Astrocyte of the cerebellum (primary cell): ENCODE measurements around the gene ZDHHC12.

Source experiments
- DNase-seq: peaks from one replicate; pipeline ENCODE4 v3.0.0-alpha.2; 2011; ENCODE audit warnings: low read depth
- H3K4me3 ChIP-seq: 2 replicates; pipeline ENCODE4 v1.5.1; 2011; ENCODE audit warnings: mild to moderate bottlenecking, low read depth, low read length, moderate library complexity
- CTCF ChIP-seq: IDR thresholded peaks from 2 replicates; pipeline ENCODE4 v1.5.1; 2012; ENCODE audit warnings: low read length, low read depth, moderate library complexity, mild to moderate bottlenecking; ENCODE audit errors: missing control alignments
- in situ Hi-C: cut with HindIII; loops from 2 replicates; pipeline ENCODE4 v1.10.0; 2017; ENCODE audit warnings: low sequenced_read_pairs

ZDHHC12 gene

GRCh38 chr9:128750926-128751595, 27.1 kb upstream of the ZDHHC12 start:
- H3K4me3 ChIP-seq: no peak overlapping the region
- in situ Hi-C loops: no loop called here
- no peak for TF ChIP-seq CTCF
- no peak for DNase-seq

GRCh38 chr9:128747241-128747640, 23.3 kb upstream of the ZDHHC12 start:
- in situ Hi-C loops: no loop called here

GRCh38 chr9:128743421-128743820, 19.5 kb upstream of the ZDHHC12 start:
- H3K4me3 ChIP-seq: no peak overlapping the region
- in situ Hi-C loops: no loop called here
- no peak for TF ChIP-seq CTCF
- DNase-seq: no peak

More at GRCh38 chr9:128747241-128747640, 23.3 kb upstream of the ZDHHC12 start:
- DNase-seq: no peak
- TF ChIP-seq CTCF: no peak
- no peak overlapping the region for H3K4me3 ChIP-seq

GRCh38 chr9:128742401-128742800, 18.5 kb upstream of the ZDHHC12 start:
- TF ChIP-seq CTCF: no peak
- no peak for DNase-seq
- H3K4me3 ChIP-seq: no peak overlapping the region
- in situ Hi-C loops: no loop called here

GRCh38 chr9:128735373-128735772, 11.4 kb upstream of the ZDHHC12 start:
- in situ Hi-C loops: no loop called here
- DNase-seq: no peak
- no peak for TF ChIP-seq CTCF
- no peak overlapping the region for H3K4me3 ChIP-seq

GRCh38 chr9:128733256-128733655, 9.3 kb upstream of the ZDHHC12 start:
- H3K4me3 ChIP-seq: no peak overlapping the region
- DNase-seq: peak; percentile 76
- in situ Hi-C loops: no loop called here
- TF ChIP-seq CTCF: peak; percentile 89
